Erythroblast (primary cell): ENCODE measurements around the gene TTC7B.

Source experiments
- GATA1 ChIP-seq: IDR thresholded peaks from 2 replicates; pipeline ENCODE4 v1.6.1; 2011; ENCODE audit warnings: low read depth, mild to moderate bottlenecking, control low read depth, low read length, moderate library complexity
- POLR2A ChIP-seq: IDR thresholded peaks from 2 replicates; pipeline ENCODE4 v1.6.1; 2011; ENCODE audit warnings: mild to moderate bottlenecking, low read length

DNA sequence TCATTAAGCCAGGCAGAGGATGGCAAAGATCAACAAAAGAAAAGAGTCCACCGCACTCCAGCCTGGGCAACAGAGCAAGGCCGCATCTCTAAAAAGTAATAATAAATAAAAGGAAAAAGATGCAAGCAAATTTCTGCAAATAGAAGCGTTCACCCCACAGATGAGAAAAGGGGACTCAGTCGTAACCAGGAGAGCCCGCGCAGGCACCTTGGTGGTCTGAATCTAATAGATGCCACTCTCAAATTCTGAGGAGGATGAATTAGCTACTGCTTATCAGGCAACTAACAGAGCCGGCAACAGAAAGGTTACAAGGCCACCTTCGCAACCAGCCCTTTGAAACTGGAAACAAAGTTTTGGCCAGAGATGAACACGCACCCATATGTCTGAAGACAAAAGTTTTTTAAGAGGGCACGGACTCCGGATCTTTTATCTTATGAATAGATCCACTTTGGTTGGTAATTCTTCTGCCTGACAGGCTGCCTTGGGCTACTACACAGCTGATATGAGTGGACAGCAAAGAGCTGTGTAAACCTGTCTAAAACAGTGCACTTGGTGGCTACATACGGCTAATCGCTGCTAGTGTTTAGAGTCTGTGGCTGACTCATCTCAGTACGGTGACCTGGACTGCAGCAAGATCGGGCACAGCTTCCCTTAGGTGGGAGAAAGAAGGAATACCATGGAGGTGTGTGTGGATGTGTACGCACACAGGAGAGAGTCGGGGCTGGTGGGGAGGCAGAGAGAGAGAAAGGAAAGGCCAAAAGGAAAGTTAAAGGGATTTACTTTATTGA, 32.9 kb upstream of the TTC7B start:
- TF ChIP-seq POLR2A: no peak
- no peak for TF ChIP-seq GATA1
